Anterior cingulate cortex (tissue), 58 donors: ENCODE data around the gene OR10T2.
"Not testable (repeated sequence)": the region's sequence is repeated elsewhere in the genome, so short reads cannot be mapped to it uniquely, and the experiment has no call there.

ENCODE experiments used
- DNase-seq, 58 donors: peaks; one replicate each; lab custom pipeline; 2025; lab: John Stamatoyannopoulos, UW

Gene OR10T2, protein sequence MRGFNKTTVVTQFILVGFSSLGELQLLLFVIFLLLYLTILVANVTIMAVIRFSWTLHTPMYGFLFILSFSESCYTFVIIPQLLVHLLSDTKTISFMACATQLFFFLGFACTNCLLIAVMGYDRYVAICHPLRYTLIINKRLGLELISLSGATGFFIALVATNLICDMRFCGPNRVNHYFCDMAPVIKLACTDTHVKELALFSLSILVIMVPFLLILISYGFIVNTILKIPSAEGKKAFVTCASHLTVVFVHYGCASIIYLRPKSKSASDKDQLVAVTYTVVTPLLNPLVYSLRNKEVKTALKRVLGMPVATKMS

DNA sequence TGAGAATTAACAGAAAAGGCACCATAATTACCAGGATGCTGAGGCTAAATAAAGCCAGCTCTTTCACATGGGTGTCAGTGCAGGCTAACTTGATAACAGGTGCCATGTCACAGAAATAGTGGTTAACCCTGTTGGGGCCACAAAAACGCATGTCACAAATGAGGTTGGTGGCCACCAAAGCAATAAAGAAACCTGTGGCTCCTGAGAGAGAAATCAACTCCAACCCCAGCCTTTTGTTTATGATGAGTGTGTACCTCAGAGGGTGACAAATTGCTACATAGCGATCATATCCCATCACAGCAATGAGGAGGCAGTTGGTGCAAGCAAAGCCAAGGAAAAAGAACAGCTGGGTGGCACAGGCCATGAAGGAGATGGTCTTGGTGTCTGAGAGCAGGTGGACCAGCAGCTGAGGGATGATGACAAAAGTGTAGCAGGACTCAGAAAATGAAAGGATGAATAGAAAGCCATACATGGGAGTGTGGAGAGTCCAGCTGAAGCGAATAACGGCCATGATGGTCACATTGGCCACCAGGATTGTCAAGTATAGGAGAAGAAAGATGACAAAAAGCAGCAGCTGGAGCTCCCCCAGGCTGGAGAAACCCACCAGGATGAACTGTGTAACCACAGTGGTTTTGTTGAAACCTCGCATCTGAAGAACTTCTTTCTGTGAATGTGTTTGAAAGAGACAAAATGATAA lies at the start of gene OR10T2:
Gene OR10T2, minus strand, starts transcription at position 649 of the 697 bp plus-strand sequence. Its CDS starts 0 bp downstream, at position 649.
- DNase-seq: no peak

DNA sequence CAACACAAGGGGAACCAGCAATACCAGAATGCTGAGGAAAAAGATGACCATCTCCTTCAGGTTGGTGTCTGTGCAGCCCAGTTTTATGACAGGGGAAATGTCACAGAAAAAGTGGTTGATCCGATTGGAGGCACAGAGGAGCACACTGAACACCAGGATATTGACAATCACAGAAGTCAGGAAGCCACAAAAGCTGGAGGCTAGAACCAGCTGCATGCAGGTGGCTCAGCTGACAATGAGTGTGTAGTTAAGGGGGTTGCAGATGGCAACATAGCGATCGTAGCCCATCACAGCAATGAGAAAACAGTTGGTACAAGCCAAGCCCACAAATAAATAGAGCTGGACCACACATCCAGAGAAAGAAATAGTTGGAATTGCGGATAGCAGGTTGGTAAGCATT lies 46.1 kb upstream of the OR10T2 start:
- DNase-seq: no peak

DNA sequence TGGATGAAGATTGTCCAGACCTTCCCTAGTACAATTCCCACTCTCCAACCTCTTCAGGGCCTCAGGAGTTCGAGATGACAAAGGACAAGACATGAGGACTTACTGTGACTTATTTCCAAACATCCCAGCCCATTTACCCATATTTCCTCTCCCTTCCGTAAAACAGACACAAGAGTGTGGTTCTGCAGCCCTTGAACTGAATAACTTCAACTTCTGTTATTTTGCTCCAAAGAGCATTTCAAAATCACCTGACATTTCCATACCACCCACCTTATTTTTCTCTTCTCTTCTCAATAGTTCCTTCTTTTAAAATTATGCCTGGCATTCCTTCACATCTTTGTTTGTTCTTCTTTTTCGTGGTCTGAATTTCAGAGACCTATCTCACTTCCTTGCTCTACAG lies 35.5 kb upstream of the OR10T2 start:
- no peak for DNase-seq

DNA sequence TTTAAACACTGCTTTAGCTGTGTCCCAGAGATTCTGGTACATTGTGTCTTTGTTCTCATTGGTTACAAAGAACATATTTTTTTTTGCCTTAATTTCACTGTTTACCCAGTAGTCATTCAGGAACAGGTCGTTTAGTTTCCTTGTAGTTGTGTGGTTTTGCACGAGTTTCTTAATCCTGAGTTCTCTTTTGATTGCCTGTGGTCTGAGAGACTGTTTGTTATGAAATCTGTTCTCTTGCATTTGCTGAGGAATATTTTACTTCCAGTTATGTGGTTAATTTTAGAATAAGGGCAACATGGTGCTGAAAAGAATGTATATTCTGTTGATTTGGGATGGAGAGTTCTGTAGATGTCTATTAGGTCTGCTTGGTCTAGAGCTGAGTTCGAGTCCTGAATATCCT lies 30.9 kb upstream of the OR10T2 start:
- DNase-seq: not testable (repeated sequence)

DNA sequence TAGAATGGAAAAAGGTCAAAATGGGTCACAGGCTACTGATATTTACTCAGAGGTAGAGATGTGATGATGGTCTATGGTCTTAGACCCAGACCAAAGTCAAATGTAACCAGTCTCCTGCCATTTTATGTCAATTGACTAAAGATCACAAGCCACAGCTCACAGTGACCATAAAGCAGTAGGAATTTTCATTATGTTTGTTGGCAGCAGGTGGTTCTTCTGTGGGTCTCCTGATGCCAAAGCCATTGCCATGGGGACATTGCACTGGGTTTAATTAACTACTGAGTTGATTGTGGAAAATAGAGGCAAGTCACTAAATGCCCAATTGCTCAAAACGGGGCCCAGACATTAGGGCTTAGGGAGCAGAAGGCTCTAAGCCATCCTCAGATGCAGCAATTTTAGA lies 26.9 kb upstream of the OR10T2 start, which contains the start of gene OR10K2:
Gene OR10K2, minus strand, starts transcription at position 101 of the 400 bp plus-strand sequence. CDS start 5,371 bp downstream, outside the sequence.
- no peak for DNase-seq

DNA sequence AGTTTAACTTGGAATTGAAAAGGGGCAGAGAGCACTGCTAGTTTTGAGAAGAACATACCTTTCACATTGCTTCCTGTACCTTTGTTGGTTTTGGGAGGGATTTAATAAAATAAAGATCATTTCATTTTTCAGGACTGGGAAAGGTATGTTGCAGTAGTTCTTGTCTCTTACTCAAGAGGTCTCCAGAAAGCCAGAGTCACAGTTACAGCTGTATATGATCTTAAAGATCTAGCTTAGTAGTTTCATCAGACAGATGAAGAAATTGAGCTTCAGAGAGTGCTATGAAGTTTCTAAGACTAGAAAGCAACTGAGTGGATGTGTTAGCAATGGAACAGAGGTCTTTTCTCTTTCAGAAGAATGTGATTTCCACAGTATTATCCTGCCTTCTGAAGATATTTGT lies 25.8 kb upstream of the OR10T2 start:
- DNase-seq: no peak

DNA sequence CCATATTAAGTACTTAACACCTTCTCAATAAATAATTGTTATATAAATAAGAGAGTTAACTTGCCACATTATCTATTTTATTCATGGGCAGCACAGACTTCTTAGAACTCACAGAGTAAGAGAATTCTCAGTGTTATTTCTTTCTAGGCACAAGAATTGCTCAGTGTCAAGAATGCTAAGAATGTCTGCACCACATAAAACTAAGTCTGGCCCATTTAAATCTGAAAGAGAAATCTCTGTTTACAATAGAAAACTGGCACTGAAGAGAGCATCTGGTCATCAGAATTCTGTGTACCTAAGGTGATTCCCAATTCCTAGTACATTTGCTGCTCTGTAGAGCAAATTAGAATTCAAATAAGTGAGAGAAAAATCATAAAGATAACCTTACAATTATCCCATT lies 22.9 kb upstream of the OR10T2 start:
- DNase-seq: no peak

DNA sequence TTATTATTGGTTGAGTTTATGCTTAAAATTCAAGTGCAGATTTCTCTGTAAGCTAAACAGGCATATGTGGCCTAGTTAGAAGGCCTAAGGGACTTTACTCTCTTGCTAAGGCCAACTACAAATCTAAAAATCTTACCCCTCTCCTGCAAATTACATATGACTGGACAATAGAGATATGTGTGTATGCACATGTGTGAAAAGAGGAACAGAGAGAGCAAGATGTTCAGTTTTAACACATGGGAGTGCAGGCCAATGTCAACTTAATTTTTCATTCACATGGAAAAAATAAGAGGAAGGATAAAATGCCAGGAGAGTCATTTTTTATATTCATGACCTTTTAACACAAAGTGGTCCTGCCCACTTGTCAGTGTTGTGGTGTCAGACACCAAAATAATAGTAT lies 18.3 kb upstream of the OR10T2 start:
- no peak for DNase-seq

DNA sequence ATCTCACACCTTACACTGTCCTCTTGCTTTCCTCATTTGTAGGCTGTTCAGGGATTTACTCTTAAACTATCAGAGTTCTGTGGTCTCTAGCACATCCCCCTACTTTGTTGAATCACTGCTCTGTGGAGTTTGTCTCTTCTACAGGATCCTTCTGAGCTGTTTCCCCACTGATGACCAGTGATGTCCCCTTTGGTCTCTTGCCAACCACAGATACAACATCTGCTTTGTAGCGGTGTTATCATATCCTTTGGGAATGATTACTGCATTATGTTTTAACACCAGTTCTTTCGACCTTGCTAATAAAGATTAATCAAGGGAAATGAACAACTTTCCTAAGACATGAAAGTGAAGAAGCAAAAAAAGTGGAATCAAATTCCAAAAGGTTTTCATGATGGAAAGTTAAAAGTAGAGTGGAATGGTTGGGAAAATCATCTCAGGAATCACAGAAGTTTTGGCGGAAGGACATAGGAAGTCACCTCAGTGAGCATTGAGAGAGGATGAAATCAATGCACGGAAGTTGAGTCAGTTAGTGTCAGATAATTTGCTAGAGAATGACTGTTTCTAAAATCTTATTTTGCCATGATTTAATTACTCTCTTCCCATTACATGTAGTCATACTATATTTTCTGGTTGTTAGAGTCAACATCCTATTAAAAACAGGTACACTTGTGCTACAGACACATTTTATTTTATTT lies 15.5 kb upstream of the OR10T2 start:
- DNase-seq: no peak

DNA sequence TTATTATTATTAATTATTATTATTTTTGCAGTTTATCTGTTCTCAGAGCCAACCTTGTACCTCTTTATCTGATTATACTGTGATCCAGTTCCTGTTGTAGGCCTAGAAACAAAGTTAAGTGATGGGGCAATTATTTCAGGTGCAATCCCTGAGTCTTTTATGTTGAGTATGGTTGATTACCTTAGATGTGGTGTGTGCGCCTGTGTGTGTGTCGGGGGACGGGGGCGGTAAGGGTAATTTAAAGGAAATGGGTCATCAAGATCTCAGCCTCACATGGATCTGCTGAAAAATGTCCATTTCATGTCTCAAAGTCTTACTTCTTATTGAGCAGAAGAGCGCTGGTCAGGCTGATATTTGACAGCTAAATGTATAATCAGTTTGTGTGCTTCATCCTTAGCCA lies 7.8 kb upstream of the OR10T2 start:
- no peak for DNase-seq

DNA sequence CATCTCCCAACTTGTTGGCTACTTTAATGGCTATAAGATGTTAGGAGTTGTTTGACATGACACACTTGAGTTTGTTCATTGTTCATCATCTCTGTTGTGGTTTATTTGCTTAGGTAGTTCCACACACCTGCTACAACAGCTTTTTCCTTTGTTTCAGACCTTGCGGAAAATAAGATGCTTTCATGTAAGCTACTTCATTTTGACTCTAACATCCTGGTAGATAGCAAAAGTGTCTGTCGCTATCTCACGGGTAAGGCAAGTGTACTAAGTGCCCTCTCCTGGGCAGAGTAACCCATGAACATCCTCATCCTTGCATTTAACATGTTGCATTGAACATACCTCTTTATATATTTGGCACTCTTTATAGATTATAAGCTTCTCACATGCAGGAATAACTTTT lies 1.6 kb upstream of the OR10T2 start:
- DNase-seq: no peak

DNA sequence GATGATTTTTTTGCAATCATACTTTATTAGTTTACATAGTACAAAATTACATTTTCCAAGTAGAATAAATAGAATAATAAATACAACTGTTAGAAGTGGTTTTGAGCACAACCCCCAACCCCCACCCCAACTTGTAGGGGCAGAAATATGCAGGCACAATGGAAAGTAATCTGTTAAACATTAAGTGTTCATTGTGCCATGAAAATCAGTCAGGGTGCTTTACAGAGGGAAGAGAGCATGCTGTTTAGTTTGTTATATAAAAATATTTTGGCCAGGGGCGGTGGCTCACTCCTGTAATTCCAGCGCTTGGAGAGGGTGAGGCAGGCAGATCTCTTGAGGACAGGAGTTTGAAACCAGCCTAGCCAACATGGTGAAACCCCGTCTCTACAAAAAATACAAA lies 2.6 kb downstream of the OR10T2 start:
- no peak for DNase-seq

DNA sequence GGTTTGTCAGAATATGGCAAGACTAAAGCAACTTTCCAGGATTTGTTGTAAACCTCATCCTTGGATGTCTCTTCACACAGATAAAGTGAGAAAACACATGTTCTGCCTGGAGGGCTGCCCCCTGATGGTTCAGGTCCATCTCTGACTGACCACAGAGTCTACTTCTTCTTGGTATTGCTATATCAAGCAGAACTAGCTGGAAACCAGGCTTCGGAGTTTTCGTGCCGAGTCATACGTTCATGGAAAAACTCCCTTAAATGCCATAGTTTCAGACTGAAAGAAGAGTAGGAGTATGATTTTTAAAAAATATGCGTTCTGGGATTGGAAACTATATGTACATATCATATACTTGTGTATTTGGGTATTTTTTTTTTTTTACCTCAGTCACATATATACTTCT lies 5.8 kb downstream of the OR10T2 start:
- no peak for DNase-seq

DNA sequence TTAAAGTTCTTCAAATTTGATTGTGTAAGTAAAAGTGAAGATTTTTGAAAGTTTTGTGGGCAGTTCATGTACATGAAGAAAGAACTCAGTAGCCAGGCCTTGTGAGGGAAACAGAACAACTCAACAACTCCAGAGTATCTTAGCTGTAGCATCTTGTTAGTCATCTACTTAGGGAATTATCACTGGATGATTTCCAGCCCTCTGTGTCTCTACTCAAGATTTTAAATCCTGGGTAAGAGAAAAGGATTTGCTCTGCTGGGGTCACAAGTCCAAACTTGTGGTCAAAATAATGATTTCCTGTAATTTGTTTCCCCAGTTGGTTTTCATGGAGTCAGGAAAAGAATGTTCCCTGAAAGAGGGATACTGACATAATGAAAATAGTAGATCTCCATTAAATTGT lies 8.2 kb downstream of the OR10T2 start:
- no peak for DNase-seq

DNA sequence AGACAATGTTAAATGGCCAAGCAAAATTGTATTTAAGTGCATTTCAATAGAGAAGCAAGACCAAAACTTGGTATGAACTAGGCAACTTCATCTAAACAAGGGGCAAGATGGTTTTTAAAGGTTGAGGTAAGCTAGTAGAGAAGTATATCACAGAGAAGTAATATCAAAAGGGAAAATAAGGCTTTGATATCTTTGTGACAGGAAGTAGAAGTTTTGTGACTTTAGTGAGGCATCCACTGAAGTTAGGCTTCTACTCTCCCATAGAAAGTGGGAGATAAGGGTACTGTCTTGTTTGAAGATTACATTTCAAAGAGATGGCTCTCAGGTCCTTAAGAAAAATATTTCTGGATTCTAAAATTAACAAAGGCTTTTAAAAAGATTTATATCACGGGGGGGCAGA lies 8.9 kb downstream of the OR10T2 start:
- no peak for DNase-seq

DNA sequence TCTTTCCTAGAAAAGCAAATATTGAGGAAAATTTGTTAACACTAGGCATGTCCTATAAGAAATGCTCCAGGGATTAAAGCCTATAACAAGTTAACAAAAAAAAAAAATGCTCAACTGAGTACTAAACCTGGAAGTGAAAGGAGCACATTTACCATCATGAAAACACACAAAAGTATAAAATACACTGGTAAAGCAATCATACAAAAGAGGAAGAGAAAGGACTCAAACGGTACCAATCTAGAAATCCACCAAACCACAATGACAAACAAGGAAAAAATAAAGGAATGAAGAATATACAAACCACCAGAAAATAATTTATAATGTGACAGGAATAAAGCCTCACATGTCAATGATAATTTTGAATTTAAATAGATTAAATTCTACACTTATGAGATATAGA lies 24.4 kb downstream of the OR10T2 start:
- no peak for DNase-seq

DNA sequence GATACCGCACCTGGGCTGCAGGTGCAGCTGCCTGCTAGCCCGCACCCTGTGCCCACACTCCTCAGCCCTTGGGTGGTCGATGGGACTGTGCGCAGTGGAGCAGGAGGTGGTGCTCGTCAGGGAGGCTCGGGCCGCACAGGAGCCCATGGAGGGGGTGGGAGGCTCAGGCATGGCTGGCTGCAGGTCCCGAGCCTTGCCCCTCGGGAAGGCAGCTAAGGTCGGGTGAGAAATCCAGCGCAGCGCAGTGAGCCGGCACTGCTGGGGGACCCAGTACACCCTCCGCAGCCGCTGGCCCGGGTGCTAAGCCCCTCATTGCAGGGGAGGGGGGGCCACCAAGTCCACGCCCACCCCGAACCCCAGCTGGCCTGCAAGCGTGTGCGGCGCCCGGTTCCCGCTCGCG lies 25.2 kb downstream of the OR10T2 start:
- not testable (repeated sequence) for DNase-seq

DNA sequence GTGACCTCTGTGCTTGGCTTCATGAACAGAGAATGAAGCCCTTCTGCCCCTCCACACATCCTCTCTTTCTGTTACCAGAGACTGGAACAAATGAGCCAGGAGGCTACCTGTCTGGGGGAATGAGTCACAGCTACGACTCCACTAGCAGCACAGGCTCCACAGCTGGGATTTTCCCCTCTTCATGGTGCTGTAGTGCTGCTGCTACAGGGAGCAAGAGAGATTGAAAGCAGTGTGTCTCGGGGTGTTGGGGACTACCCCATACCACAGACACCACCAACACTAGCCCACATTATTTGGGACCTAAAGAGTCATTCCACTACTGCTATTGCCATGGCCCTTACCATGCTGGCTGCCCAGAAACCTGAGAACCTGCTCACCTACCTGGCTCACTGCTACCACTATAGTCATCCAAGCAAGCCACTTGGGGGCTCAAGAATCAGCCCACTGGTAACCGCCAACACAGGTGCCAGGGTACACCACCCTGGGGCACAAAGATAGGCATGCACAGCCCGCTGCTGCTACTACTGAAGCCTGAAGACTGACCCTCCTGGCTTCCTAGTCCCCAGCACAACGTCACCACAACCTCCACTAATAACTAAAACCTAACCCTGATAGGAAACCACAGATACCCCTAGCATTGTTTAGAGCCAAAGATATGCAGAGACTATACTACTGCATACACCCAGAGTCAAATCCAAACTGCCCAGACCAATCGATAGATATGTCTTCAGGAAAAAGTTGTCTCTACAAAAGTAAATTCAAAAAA lies 27.9 kb downstream of the OR10T2 start:
- no peak for DNase-seq

DNA sequence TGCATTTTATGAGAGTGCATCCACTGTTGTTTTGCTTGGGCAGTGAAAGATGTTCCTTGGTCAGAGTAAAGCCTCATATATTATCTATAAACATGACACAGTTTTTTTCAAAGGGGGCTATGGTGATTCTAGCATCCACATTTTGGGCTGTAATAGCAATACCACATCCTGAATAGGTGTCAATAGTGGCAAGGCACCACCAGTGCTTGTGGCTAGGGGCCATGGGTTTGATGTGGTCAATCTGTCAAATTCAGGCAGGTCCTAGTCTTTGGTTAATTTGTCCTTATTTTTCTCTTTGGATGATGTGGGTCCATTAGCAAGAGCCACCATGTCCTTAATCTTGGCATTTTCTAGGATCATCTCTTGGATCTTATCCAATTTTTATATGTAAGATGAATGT lies 32.5 kb downstream of the OR10T2 start:
- DNase-seq: no peak

DNA sequence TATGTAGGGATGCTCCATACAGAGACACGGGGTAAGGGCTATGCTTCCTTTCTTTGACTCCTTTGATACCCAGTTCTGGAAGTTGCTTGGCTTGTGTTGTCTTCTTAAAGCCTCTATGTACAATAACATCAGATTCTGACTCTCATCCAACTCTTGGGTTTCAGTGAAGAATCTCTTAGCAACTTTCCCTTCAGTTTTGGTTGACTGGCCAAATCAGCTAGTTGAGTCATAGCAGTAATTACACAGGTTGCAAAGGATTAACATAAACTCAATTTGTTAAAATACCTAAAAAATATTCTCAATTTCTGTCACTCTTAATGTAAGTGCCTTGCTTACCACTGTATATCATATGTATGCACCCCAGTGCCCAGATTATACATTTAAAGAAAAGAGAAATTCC lies 36.3 kb downstream of the OR10T2 start:
- no peak for DNase-seq

DNA sequence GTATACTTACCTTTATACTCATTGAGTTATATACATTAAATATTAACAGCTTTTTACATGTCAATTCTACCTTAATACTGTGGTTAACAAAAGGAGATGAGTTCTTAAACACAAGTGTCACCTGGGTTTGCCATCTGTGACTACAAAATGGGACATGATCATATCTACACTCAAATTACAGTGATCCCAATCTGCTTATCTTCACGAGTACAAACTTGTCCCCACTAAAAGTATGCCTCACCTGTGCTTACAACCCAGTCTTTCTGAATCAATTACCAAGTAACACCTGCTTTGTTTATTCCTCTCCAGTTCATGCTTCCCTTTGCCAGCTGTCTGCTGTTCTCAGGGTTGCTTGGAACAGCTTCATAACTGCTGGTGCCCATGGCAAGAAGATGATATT lies 36.8 kb downstream of the OR10T2 start:
- DNase-seq: no peak
